Esophagus muscularis mucosa (tissue), 4 donors: ENCODE measurements around the gene SLC2A5. TPM values are rescaled to one million over a fixed set of nuclear protein-coding genes. Genes with fewer than 3 reads are reported as not detected.

ENCODE experiments used
- DNase-seq: peaks from one replicate; pipeline ENCODE4 v3.0.0-alpha.2; 2017; ENCODE audit errors: extremely low spot score
- H3K27ac ChIP-seq, 4 donors: fragments of 200-600 bp; sonication (generic); replicated peaks in 1 of 4; 1 replicate in 3 of 4; 2 replicates in 1 of 4; pipeline ENCODE4 v1.5.1; 2016 to 2019; ENCODE audit warnings: mild to moderate bottlenecking in 1 of 4
- H3K27me3 ChIP-seq, 4 donors: fragments of 200-600 bp; sonication (generic); one replicate each; pipeline versions ENCODE4 v1.5.1 to v1.6.0; 2016 to 2019
- H3K36me3 ChIP-seq, 4 donors: fragments of 200-600 bp; sonication (generic); one replicate each; pipeline ENCODE4 v1.5.1; 2016 to 2019
- H3K4me1 ChIP-seq, 4 donors: fragments of 200-600 bp; sonication (generic); one replicate each; pipeline ENCODE4 v1.5.1; 2016 to 2019
- H3K4me3 ChIP-seq, 4 donors: fragments of 200-600 bp; sonication (generic); 1 replicate in 2 of 4; 2 replicates in 2 of 4; pipeline ENCODE4 v1.5.1; 2016 to 2019; ENCODE audit warnings: mild to moderate bottlenecking in 4 of 4, moderate library complexity in 1 of 4
- H3K9me3 ChIP-seq, 4 donors: fragments of 200-600 bp; sonication (generic); 1 replicate in 3 of 4; 2 replicates in 1 of 4; pipeline ENCODE4 v1.5.1; 2016 to 2019
- CTCF ChIP-seq, 3 experiments: fragments of 200-600 bp in 2 of 3; fragments of 450-650 bp in 1 of 3; sonication (generic) in 2 of 3; IDR thresholded peaks; one replicate each; pipeline ENCODE4 v1.5.1; 2017 to 2019; ENCODE audit warnings: antibody characterized with exemption in 3 of 3, mild to moderate bottlenecking in 2 of 3, moderate library complexity in 1 of 3
- EP300 ChIP-seq: sonication (generic); formaldehyde crosslinking; IDR thresholded peaks from one replicate; pipeline ENCODE4 v1.6.1; 2017; ENCODE audit warnings: antibody characterized with exemption
- POLR2A ChIP-seq: fragments of 450-650 bp; IDR thresholded peaks from one replicate; pipeline ENCODE4 v1.6.1; 2017; ENCODE audit warnings: antibody characterized with exemption, moderate library complexity, mild to moderate bottlenecking, low read depth
- POLR2AphosphoS5 ChIP-seq, 2 donors: sonication (generic); formaldehyde crosslinking; IDR thresholded peaks; one replicate each; pipeline ENCODE4 v1.6.1; 2017; ENCODE audit warnings: antibody characterized with exemption in 2 of 2
- WGBS: methylation state at CpG from one replicate; pipeline ENCODE4 v1.1.5; 2018; 5-methylcytosine and 5-hydroxymethylcytosine counted together
- intact Hi-C: fragments of 100-400 bp; cut with DNase I; formaldehyde crosslinking; loops from one replicate; pipeline ENCODE4 v1.15.1; 2023
- total RNA-seq, 4 donors: library from RNA; depleted of rRNA; stranded (reverse); fragments of >200 nt; gene quantifications; one replicate each; pipeline versions ENCODE4 v1.1.0 to v1.2.1, GENCODE V29; 2016

SLC2A5 gene
- 1 to 10 TPM in 1 of 4 donors, under 1 TPM in 2, not detected in 1; 0.06 to 2.0 (median 0.57) TPM for total RNA-seq

- DNase-seq = no peak
- peak within 1 kb of the TSS; percentile 28 to 44 (median 34) for H3K4me3 ChIP-seq
These were observed at the start of gene SLC2A5 for GRCh38 chr1:9069326-9070100. Gene SLC2A5 (minus strand): TSS chr1:9069635. CDS start chr1:9069536, 99 bp downstream.

GRCh38 chr1:9118186-9118585, 48.8 kb upstream of the SLC2A5 start:
- no peak for DNase-seq
- WGBS = 72% methylated on average over 7 of the region's 7 CpGs
- TF ChIP-seq POLR2A (no peak), POLR2AphosphoS5 (IDR thresholded peaks at IDR 0.05) (no peak), EP300 (no peak), CTCF (IDR thresholded peaks at IDR 0.05) (no peak)
- intact Hi-C loops = no loop called here
- H3K27me3 ChIP-seq = no peaks in the 10 kb centered on the region
- H3K9me3 ChIP-seq = no peaks in the 10 kb centered on the region
- H3K4me1 ChIP-seq = peaks cover 0 to 12% (median 1%) of the 10 kb centered on the region in 4 donors
- no peak overlapping the region for H3K27ac ChIP-seq
- H3K36me3 ChIP-seq = peaks cover 0 to 18% (median 1%) of the 10 kb centered on the region in 4 donors
- no peak overlapping the region for H3K4me3 ChIP-seq

More at GRCh38 chr1:9069326-9070100, at the start of gene SLC2A5:
- Histone ChIP-seq H3K36me3 (no peaks in the 10 kb centered on the region), H3K4me1 (peaks cover 30 to 70% (median 53%) of the 10 kb centered on the region in 4 donors), H3K27ac (peak within 1 kb of the TSS; percentile 67 to 87 (median 82)), H3K9me3 (no peaks in the 10 kb centered on the region), H3K27me3 (no peaks in the 10 kb centered on the region)
- intact Hi-C loops = no loop called here
- TF ChIP-seq POLR2AphosphoS5 (IDR thresholded peaks at IDR 0.05) (no peak), EP300 (peak; percentile 16)
- WGBS = 26% methylated on average over 8 of the region's 8 CpGs

- Histone ChIP-seq H3K36me3 (peaks cover 0 to 16% (median 6%) of the 10 kb centered on the region in 4 donors), H3K4me3 (no peak overlapping the region), H3K27me3 (no peaks in the 10 kb centered on the region), H3K9me3 (no peaks in the 10 kb centered on the region), H3K4me1 (peaks cover 6 to 9% (median 7%) of the 10 kb centered on the region in 4 donors), H3K27ac (no peak overlapping the region)
- WGBS = 86% methylated on average over 5 of the region's 5 CpGs
- DNase-seq = no peak
- TF ChIP-seq CTCF (IDR thresholded peaks at IDR 0.05) = no peak
- no peak for TF ChIP-seq POLR2AphosphoS5 (IDR thresholded peaks at IDR 0.05)
- no peak for TF ChIP-seq EP300
- TF ChIP-seq POLR2A = no peak
- intact Hi-C loops = no loop called here
These were observed 46.1 kb upstream of the SLC2A5 start for GRCh38 chr1:9115351-9116205.

GRCh38 chr1:9112961-9113880, 43.8 kb upstream of the SLC2A5 start:
- intact Hi-C loops = no loop called here
- no peak overlapping the region for H3K4me3 ChIP-seq
- H3K9me3 ChIP-seq = no peaks in the 10 kb centered on the region
- H3K27ac ChIP-seq = no peak overlapping the region
- no peak for DNase-seq
- TF ChIP-seq POLR2A = no peak
- TF ChIP-seq POLR2AphosphoS5 (IDR thresholded peaks at IDR 0.05) = no peak
- TF ChIP-seq CTCF (IDR thresholded peaks at IDR 0.05) = no peak
- no peak for TF ChIP-seq EP300
- 92% methylated on average over 13 of the region's 13 CpGs for WGBS
- H3K36me3 ChIP-seq = peaks cover 0 to 18% (median 12%) of the 10 kb centered on the region in 4 donors
- H3K27me3 ChIP-seq = no peaks in the 10 kb centered on the region
- peaks cover 3 to 13% (median 11%) of the 10 kb centered on the region in 4 donors for H3K4me1 ChIP-seq
